Chondrocyte (in vitro differentiated cells): Measurements from ENCODE around the gene F5. TPM values are rescaled to one million over a fixed set of nuclear protein-coding genes. Genes with fewer than 3 reads are reported as not detected.

ENCODE experiments used
- DNase-seq: peaks from one replicate; pipeline ENCODE4 v3.0.0; 2021; ENCODE audit warnings: mixed read lengths, low spot score
- H3K27ac Mint-ChIP-seq: one replicate; pipeline ENCODE4 v1.8.0; 2021; ENCODE audit warnings: mild to moderate bottlenecking, moderate library complexity, mixed read lengths; ENCODE audit not compliant: unreplicated experiment
- H3K27me3 Mint-ChIP-seq: 2 replicates; pipeline ENCODE4 v1.8.0; 2021; ENCODE audit warnings: low read depth, mixed read lengths
- H3K36me3 Mint-ChIP-seq: 2 replicates; pipeline ENCODE4 v1.8.0; 2021; ENCODE audit warnings: low read depth, mixed read lengths
- H3K4me1 Mint-ChIP-seq: 2 replicates; pipeline ENCODE4 v1.8.0; 2021; ENCODE audit warnings: low read depth, mild to moderate bottlenecking, mixed read lengths
- H3K4me3 Mint-ChIP-seq: one replicate; pipeline ENCODE4 v1.8.0; 2021; ENCODE audit warnings: mild to moderate bottlenecking, moderate library complexity, mixed read lengths; ENCODE audit not compliant: unreplicated experiment
- H3K9me3 Mint-ChIP-seq: 2 replicates; pipeline ENCODE4 v1.8.0; 2021; ENCODE audit warnings: low read depth, mixed read lengths
- CTCF ChIP-seq: fragments of 200-600 bp; sonication (generic); IDR thresholded peaks from 2 replicates; pipeline ENCODE4 v1.5.0; 2021; ENCODE audit warnings: antibody characterized with exemption, mild to moderate bottlenecking, moderate library complexity
- total RNA-seq: library from RNA; stranded (reverse); gene quantifications from 3 replicates; pipeline ENCODE4 v1.2.1, GENCODE V29; 2021

F5 gene
- total RNA-seq, 1 donor from 2014 or later, result not detected

GRCh38 chr1:169570172-169570574, 16.1 kb downstream of the F5 start:
- no peak for DNase-seq
- H3K9me3 Mint-ChIP-seq, result no peaks in the 10 kb centered on the region
- no peaks in the 10 kb centered on the region for H3K36me3 Mint-ChIP-seq
- no peak overlapping the region for H3K27ac Mint-ChIP-seq
- H3K27me3 Mint-ChIP-seq, result peaks cover 17% of the 10 kb centered on the region
- no peak overlapping the region for H3K4me3 Mint-ChIP-seq
- H3K4me1 Mint-ChIP-seq, result no peaks in the 10 kb centered on the region
- no peak for TF ChIP-seq CTCF

GRCh38 chr1:169568497-169568896, 17.8 kb downstream of the F5 start:
- no peak for DNase-seq
- H3K36me3 Mint-ChIP-seq, result no peaks in the 10 kb centered on the region
- peaks cover 9% of the 10 kb centered on the region for H3K9me3 Mint-ChIP-seq
- H3K27ac Mint-ChIP-seq, result no peak overlapping the region
- no peaks in the 10 kb centered on the region for H3K4me1 Mint-ChIP-seq
- peaks cover 16% of the 10 kb centered on the region for H3K27me3 Mint-ChIP-seq
- TF ChIP-seq CTCF, result no peak
- no peak overlapping the region for H3K4me3 Mint-ChIP-seq

GRCh38 chr1:169565335-169566271, 20.7 kb downstream of the F5 start:
- H3K36me3 Mint-ChIP-seq, result no peaks in the 10 kb centered on the region
- no peak for TF ChIP-seq CTCF
- no peak for DNase-seq
- no peaks in the 10 kb centered on the region for H3K4me1 Mint-ChIP-seq
- H3K27me3 Mint-ChIP-seq, result peaks cover 28% of the 10 kb centered on the region
- H3K4me3 Mint-ChIP-seq, result no peak overlapping the region
- H3K27ac Mint-ChIP-seq, result no peak overlapping the region
- peaks cover 15% of the 10 kb centered on the region for H3K9me3 Mint-ChIP-seq

GRCh38 chr1:169563650-169564049, 22.6 kb downstream of the F5 start:
- Mint-ChIP-seq H3K4me1 (no peaks in the 10 kb centered on the region), H3K27ac (no peak overlapping the region), H3K4me3 (no peak overlapping the region), H3K36me3 (no peaks in the 10 kb centered on the region), H3K27me3 (peaks cover 27% of the 10 kb centered on the region), H3K9me3 (peaks cover 15% of the 10 kb centered on the region)
- no peak for DNase-seq
- no peak for TF ChIP-seq CTCF

GRCh38 chr1:169563019-169563615, 23.2 kb downstream of the F5 start:
- TF ChIP-seq CTCF, result no peak
- H3K27ac Mint-ChIP-seq, result no peak overlapping the region
- peaks cover 31% of the 10 kb centered on the region for H3K27me3 Mint-ChIP-seq
- H3K36me3 Mint-ChIP-seq, result no peaks in the 10 kb centered on the region
- no peak overlapping the region for H3K4me3 Mint-ChIP-seq
- H3K9me3 Mint-ChIP-seq, result peaks cover 15% of the 10 kb centered on the region
- no peaks in the 10 kb centered on the region for H3K4me1 Mint-ChIP-seq
- DNase-seq, result no peak
